ENCODE data around the gene TRIM62. TPM values are rescaled to one million over a fixed set of nuclear protein-coding genes. Genes with fewer than 3 reads are reported as not detected.

TRIM62 gene
- polyA plus RNA-seq, 1 donor (not counting 4 experiments of a cell fraction or from before 2014, with no cell fraction given), result 2.0 TPM

DNA sequence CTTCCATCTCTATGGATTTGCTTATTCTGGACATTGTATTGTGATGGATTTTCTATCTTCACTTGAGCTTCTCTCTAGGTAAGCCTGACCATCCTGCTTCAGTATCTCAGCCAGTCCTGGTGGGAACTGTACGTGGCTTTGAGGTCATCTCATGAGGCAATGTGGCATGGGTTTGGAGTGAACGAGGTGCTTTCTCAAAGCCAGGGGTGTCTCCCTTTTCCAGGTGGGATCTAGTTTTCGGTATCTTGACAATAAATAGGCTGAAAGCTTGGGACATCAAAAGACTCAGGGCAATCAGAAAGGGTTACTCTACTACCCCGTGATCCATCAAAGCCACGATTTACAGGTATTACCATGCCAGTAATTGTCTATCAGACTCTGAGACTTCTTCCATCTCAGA is 60.1 kb downstream of the TRIM62 start:
- DNase-seq (ENCODE audit: low read depth, low spot score) (no peak), FAIRE-seq (no peak)
- no peak overlapping the region for H2AFZ ChIP-seq (ENCODE audit: control insufficient read depth, low read length)
- no peaks in the 10 kb centered on the region for H4K20me1 ChIP-seq (ENCODE audit: control insufficient read depth, extremely low read depth, insufficient read depth, low read length)
- peaks cover 0 to 4% of the 10 kb centered on the region in 2 experiments for H3K36me3 ChIP-seq (ENCODE audit: control insufficient read depth in 2 of 2, extremely low read depth in 1 of 2, insufficient read depth in 2 of 2, low read length in 2 of 2)
- peaks cover 5% of the 10 kb centered on the region for H3K79me2 ChIP-seq (ENCODE audit: control insufficient read depth, insufficient read depth, low read length)
- dilution Hi-C loops (cut with MboI; ENCODE audit: extremely low pct_ligation_motif_present, low sequenced_read_pairs), result no loop called here
- H3K4me2 ChIP-seq (ENCODE audit: control insufficient read depth, extremely low read depth, insufficient read depth, low read depth, low read length), result no peak overlapping the region
- peaks cover 25% of the 10 kb centered on the region for H3K4me1 ChIP-seq (ENCODE audit: control insufficient read depth, extremely low read depth, insufficient read depth, low read length)
- H3K9me3 ChIP-seq (ENCODE audit: control insufficient read depth, low read depth, low read length), result no peaks in the 10 kb centered on the region
- H3K27me3 ChIP-seq (ENCODE audit: control insufficient read depth, extremely low read depth, insufficient read depth, low read length), result no peaks in the 10 kb centered on the region
- TF ChIP-seq EZH2 (IDR thresholded peaks at IDR 0.05; ENCODE audit: low read length), result no peak
- TF ChIP-seq, protein P1, sequence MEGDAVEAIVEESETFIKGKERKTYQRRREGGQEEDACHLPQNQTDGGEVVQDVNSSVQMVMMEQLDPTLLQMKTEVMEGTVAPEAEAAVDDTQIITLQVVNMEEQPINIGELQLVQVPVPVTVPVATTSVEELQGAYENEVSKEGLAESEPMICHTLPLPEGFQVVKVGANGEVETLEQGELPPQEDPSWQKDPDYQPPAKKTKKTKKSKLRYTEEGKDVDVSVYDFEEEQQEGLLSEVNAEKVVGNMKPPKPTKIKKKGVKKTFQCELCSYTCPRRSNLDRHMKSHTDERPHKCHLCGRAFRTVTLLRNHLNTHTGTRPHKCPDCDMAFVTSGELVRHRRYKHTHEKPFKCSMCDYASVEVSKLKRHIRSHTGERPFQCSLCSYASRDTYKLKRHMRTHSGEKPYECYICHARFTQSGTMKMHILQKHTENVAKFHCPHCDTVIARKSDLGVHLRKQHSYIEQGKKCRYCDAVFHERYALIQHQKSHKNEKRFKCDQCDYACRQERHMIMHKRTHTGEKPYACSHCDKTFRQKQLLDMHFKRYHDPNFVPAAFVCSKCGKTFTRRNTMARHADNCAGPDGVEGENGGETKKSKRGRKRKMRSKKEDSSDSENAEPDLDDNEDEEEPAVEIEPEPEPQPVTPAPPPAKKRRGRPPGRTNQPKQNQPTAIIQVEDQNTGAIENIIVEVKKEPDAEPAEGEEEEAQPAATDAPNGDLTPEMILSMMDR (optimal IDR thresholded peaks at IDR 0.05 in 1 of 3, IDR thresholded peaks at IDR 0.05 in 1 of 3, conservative IDR thresholded peaks at IDR 0.05 in 1 of 3; ENCODE audit: extremely low read depth in 1 of 3, insufficient read depth in 2 of 3, low read length in 3 of 3), result no peak
- no peak overlapping the region for H3K27ac ChIP-seq (ENCODE audit: control insufficient read depth, insufficient read depth, low read length)
- H3K9ac ChIP-seq (ENCODE audit: control insufficient read depth, extremely low read depth, insufficient read depth, low read length), result no peak overlapping the region
- H3K9me1 ChIP-seq (ENCODE audit: control insufficient read depth, extremely low read depth, insufficient read depth, low read length), result no peaks in the 10 kb centered on the region
- no peak overlapping the region for H3K4me3 ChIP-seq (ENCODE audit: control insufficient read depth in 2 of 3, extremely low read depth in 1 of 3, insufficient read depth in 2 of 3, low read depth in 1 of 3, low read length in 3 of 3)

- H3K9me1 ChIP-seq (ENCODE audit: control insufficient read depth, extremely low read depth, insufficient read depth, low read length), result no peaks in the 10 kb centered on the region
- H4K20me1 ChIP-seq (ENCODE audit: control insufficient read depth, extremely low read depth, insufficient read depth, low read length), result no peaks in the 10 kb centered on the region
- DNase-seq (ENCODE audit: low read depth, low spot score) (no peak), FAIRE-seq (no peak)
- peaks cover 18% of the 10 kb centered on the region for H3K4me1 ChIP-seq (ENCODE audit: control insufficient read depth, extremely low read depth, insufficient read depth, low read length)
- no peak overlapping the region for H3K4me3 ChIP-seq (ENCODE audit: control insufficient read depth in 2 of 3, extremely low read depth in 1 of 3, insufficient read depth in 2 of 3, low read depth in 1 of 3, low read length in 3 of 3)
- no peak overlapping the region for H3K27ac ChIP-seq (ENCODE audit: control insufficient read depth, insufficient read depth, low read length)
- no peaks in the 10 kb centered on the region for H3K27me3 ChIP-seq (ENCODE audit: control insufficient read depth, extremely low read depth, insufficient read depth, low read length)
- peaks cover 0 to 4% of the 10 kb centered on the region in 2 experiments for H3K36me3 ChIP-seq (ENCODE audit: control insufficient read depth in 2 of 2, extremely low read depth in 1 of 2, insufficient read depth in 2 of 2, low read length in 2 of 2)
- H3K9me3 ChIP-seq (ENCODE audit: control insufficient read depth, low read depth, low read length), result no peaks in the 10 kb centered on the region
- H3K4me2 ChIP-seq (ENCODE audit: control insufficient read depth, extremely low read depth, insufficient read depth, low read depth, low read length), result no peak overlapping the region
- no peak overlapping the region for H3K9ac ChIP-seq (ENCODE audit: control insufficient read depth, extremely low read depth, insufficient read depth, low read length)
- TF ChIP-seq EZH2 (IDR thresholded peaks at IDR 0.05; ENCODE audit: low read length), result no peak
- TF ChIP-seq, protein P1 (optimal IDR thresholded peaks at IDR 0.05 in 1 of 3, IDR thresholded peaks at IDR 0.05 in 1 of 3, conservative IDR thresholded peaks at IDR 0.05 in 1 of 3; ENCODE audit: extremely low read depth in 1 of 3, insufficient read depth in 2 of 3, low read length in 3 of 3), result no peak
- no peak overlapping the region for H2AFZ ChIP-seq (ENCODE audit: control insufficient read depth, low read length)
- H3K79me2 ChIP-seq (ENCODE audit: control insufficient read depth, insufficient read depth, low read length), result no peaks in the 10 kb centered on the region
- dilution Hi-C loops (cut with MboI; ENCODE audit: extremely low pct_ligation_motif_present, low sequenced_read_pairs), result no loop called here
Observed at GRCh38 chr1:33120436-33121231, 61.2 kb downstream of the TRIM62 start.
